Common myeloid progenitor, CD34-positive (primary cell): Measurements from ENCODE around the gene ARX.

ENCODE experiments used
- CTCF ChIA-PET: fragments of 350-600 bp; sonication (Branson Sonifier 250); formaldehyde crosslinking; loops from one replicate; lab custom pipeline; 2021; ENCODE audit warnings: antibody characterized with exemption; lab: Charles Lee
- POLR2A ChIA-PET: fragments of 350-600 bp; sonication (Branson Sonifier 250); formaldehyde crosslinking; loops from one replicate; lab custom pipeline; 2021; ENCODE audit warnings: antibody characterized with exemption; lab: Charles Lee
- DNase-seq, 3 donors: peaks; one replicate each; pipeline versions ENCODE4 v3.0.0 to v3.0.0-alpha.2; 2013
- H3K27ac ChIP-seq, 2 experiments: 1 replicate in 1 of 2; 2 replicates in 1 of 2; pipeline ENCODE4 v1.7.0; 2013; ENCODE audit warnings: inconsistent platforms in 2 of 2, low read length in 2 of 2, mild to moderate bottlenecking in 2 of 2, low read depth in 1 of 2, moderate library complexity in 1 of 2; ENCODE audit not compliant: severe bottlenecking in 2 of 2, insufficient read depth in 1 of 2, poor library complexity in 1 of 2
- H3K27me3 ChIP-seq, 5 experiments: replicated peaks in 2 of 5; 1 replicate in 3 of 5; 2 replicates in 2 of 5; pipeline versions ENCODE4 v1.6.1 to v1.7.0; 2013; ENCODE audit warnings: low read length in 4 of 5, mild to moderate bottlenecking in 2 of 5, moderate library complexity in 2 of 5, inconsistent platforms in 1 of 5; ENCODE audit not compliant: insufficient read depth in 5 of 5, control insufficient read depth in 4 of 5
- H3K36me3 ChIP-seq, 4 experiments: 1 replicate in 2 of 4; 2 replicates in 2 of 4; pipeline versions ENCODE4 v1.6.1 to v1.7.0; 2013; ENCODE audit warnings: low read length in 3 of 4, control low read depth in 1 of 4, mild to moderate bottlenecking in 1 of 4; ENCODE audit not compliant: control insufficient read depth in 4 of 4, insufficient read depth in 4 of 4
- H3K4me1 ChIP-seq, 4 experiments: 1 replicate in 3 of 4; 2 replicates in 1 of 4; pipeline versions ENCODE4 v1.6.1 to v1.7.1; 2013; ENCODE audit warnings: low read length in 3 of 4, mild to moderate bottlenecking in 3 of 4, control low read depth in 1 of 4, inconsistent platforms in 1 of 4, moderate library complexity in 1 of 4; ENCODE audit not compliant: control insufficient read depth in 4 of 4, insufficient read depth in 4 of 4; ENCODE audit errors: control extremely low read depth in 1 of 4
- H3K4me3 ChIP-seq, 7 experiments: 1 replicate in 4 of 7; 2 replicates in 3 of 7; pipeline versions ENCODE4 v1.5.1 to v1.7.0; 2013; ENCODE audit warnings: mild to moderate bottlenecking in 7 of 7, low read length in 6 of 7, moderate library complexity in 6 of 7, inconsistent platforms in 2 of 7, low read depth in 2 of 7, control low read depth in 1 of 7; ENCODE audit not compliant: insufficient read depth in 4 of 7, control insufficient read depth in 1 of 7; ENCODE audit errors: extremely low read depth in 1 of 7
- H3K9me3 ChIP-seq, 5 experiments: 1 replicate in 4 of 5; 2 replicates in 1 of 5; pipeline versions ENCODE4 v1.6.1 to v1.7.1; 2013; ENCODE audit warnings: low read length in 4 of 5, mild to moderate bottlenecking in 2 of 5, inconsistent platforms in 1 of 5, low read depth in 1 of 5, moderate library complexity in 1 of 5; ENCODE audit not compliant: control insufficient read depth in 4 of 5, insufficient read depth in 2 of 5; ENCODE audit errors: control extremely low read depth in 1 of 5
- WGBS: methylation state at CpG from one replicate; pipeline ENCODE4 v1.1.5; 2013; ENCODE audit not compliant: insufficient coverage; 5-methylcytosine and 5-hydroxymethylcytosine counted together

ARX gene

GRCh38 chrX:24985120-24985519 lies 30.6 kb downstream of the ARX start:
- DNase-seq: no peak
- H3K36me3 ChIP-seq: peaks cover 0 to 4% (median 0%) of the 10 kb centered on the region in 4 experiments
- ChIA-PET CTCF (no interaction called here), POLR2A (no interaction called here)
- WGBS: 83% methylated on average over 1 of the region's 1 CpG
- H3K4me1 ChIP-seq: no peaks in the 10 kb centered on the region
- H3K9me3 ChIP-seq: no peaks in the 10 kb centered on the region
- no peak overlapping the region for H3K27ac ChIP-seq
- no peaks in the 10 kb centered on the region for H3K27me3 ChIP-seq
- H3K4me3 ChIP-seq: no peak overlapping the region

GRCh38 chrX:24983931-24984330 lies 31.8 kb downstream of the ARX start:
- H3K9me3 ChIP-seq: no peaks in the 10 kb centered on the region
- H3K4me3 ChIP-seq: no peak overlapping the region
- ChIA-PET CTCF (no interaction called here), POLR2A (no interaction called here)
- H3K27ac ChIP-seq: no peak overlapping the region
- H3K27me3 ChIP-seq: no peaks in the 10 kb centered on the region
- 75% methylated on average over 1 of the region's 3 CpGs for WGBS
- H3K4me1 ChIP-seq: no peaks in the 10 kb centered on the region
- DNase-seq: no peak
- H3K36me3 ChIP-seq: peaks cover 0 to 4% (median 0%) of the 10 kb centered on the region in 4 experiments

GRCh38 chrX:24982306-24982965 lies 33.3 kb downstream of the ARX start:
- DNase-seq: peak in 1 of 3 donors; percentile 6
- 60% methylated on average over 1 of the region's 5 CpGs for WGBS
- CTCF ChIA-PET: no interaction called here

GRCh38 chrX:24981030-24981429 lies 34.7 kb downstream of the ARX start:
- CTCF ChIA-PET: no interaction called here
- no peaks in the 10 kb centered on the region for H3K36me3 ChIP-seq
- no peak overlapping the region for H3K4me3 ChIP-seq
- WGBS: 50% methylated on average over 2 of the region's 3 CpGs
- H3K27ac ChIP-seq: no peak overlapping the region
- H3K9me3 ChIP-seq: no peaks in the 10 kb centered on the region
- no peak for DNase-seq
- no peaks in the 10 kb centered on the region for H3K27me3 ChIP-seq
- H3K4me1 ChIP-seq: no peaks in the 10 kb centered on the region
- POLR2A ChIA-PET: no interaction called here

More at GRCh38 chrX:24982306-24982965, 33.3 kb downstream of the ARX start:
- POLR2A ChIA-PET: no interaction called here
- H3K36me3 ChIP-seq: peaks cover 0 to 3% (median 0%) of the 10 kb centered on the region in 4 experiments
- no peaks in the 10 kb centered on the region for H3K4me1 ChIP-seq
- no peaks in the 10 kb centered on the region for H3K27me3 ChIP-seq
- H3K9me3 ChIP-seq: no peaks in the 10 kb centered on the region
- no peak overlapping the region for H3K27ac ChIP-seq
- no peak overlapping the region for H3K4me3 ChIP-seq

GRCh38 chrX:24979081-24979480 lies 36.7 kb downstream of the ARX start:
- no peaks in the 10 kb centered on the region for H3K27me3 ChIP-seq
- H3K4me3 ChIP-seq: no peak overlapping the region
- CTCF ChIA-PET: no interaction called here
- H3K27ac ChIP-seq: no peak overlapping the region
- 100% methylated on average over 2 of the region's 3 CpGs for WGBS
- H3K4me1 ChIP-seq: no peaks in the 10 kb centered on the region
- DNase-seq: no peak
- POLR2A ChIA-PET: no interaction called here
- no peaks in the 10 kb centered on the region for H3K9me3 ChIP-seq
- no peaks in the 10 kb centered on the region for H3K36me3 ChIP-seq

- POLR2A ChIA-PET: no interaction called here
- 92% methylated on average over 3 of the region's 5 CpGs for WGBS
- no peaks in the 10 kb centered on the region for H3K36me3 ChIP-seq
Observed at GRCh38 chrX:24969812-24970211, 46.0 kb downstream of the ARX start.

GRCh38 chrX:24965372-24965771 lies 50.4 kb downstream of the ARX start:
- POLR2A ChIA-PET: no interaction called here
- Histone ChIP-seq H3K27me3 (no peaks in the 10 kb centered on the region), H3K36me3 (no peaks in the 10 kb centered on the region), H3K4me1 (no peaks in the 10 kb centered on the region), H3K27ac (no peak overlapping the region), H3K9me3 (no peaks in the 10 kb centered on the region), H3K4me3 (no peak overlapping the region)
- no peak for DNase-seq
- CTCF ChIA-PET: no interaction called here
- WGBS: no CpG with 5 or more reads among the region's 1 CpG

More at GRCh38 chrX:24969812-24970211, 46.0 kb downstream of the ARX start:
- DNase-seq: no peak
- Histone ChIP-seq H3K4me3 (no peak overlapping the region), H3K9me3 (no peaks in the 10 kb centered on the region), H3K27me3 (no peaks in the 10 kb centered on the region), H3K27ac (no peak overlapping the region), H3K4me1 (no peaks in the 10 kb centered on the region)
- CTCF ChIA-PET: no interaction called here
